Smooth muscle cell (in vitro differentiated cells): ENCODE data around the gene CXXC1. TPM values are rescaled to one million over a fixed set of nuclear protein-coding genes. Genes with fewer than 3 reads are reported as not detected.

Source experiments
- DNase-seq: peaks from one replicate; lab custom pipeline; 2025; ENCODE audit not compliant: unreplicated experiment; lab: John Stamatoyannopoulos, UW
- H2AFZ ChIP-seq: fragments of 200-600 bp; sonication (generic); 2 replicates; pipeline ENCODE4 v1.6.0; 2016; ENCODE audit warnings: antibody characterized with exemption, low read depth, mild to moderate bottlenecking
- H3F3A ChIP-seq: fragments of 200-600 bp; sonication (generic); 2 replicates; pipeline ENCODE4 v1.6.0; 2017; ENCODE audit warnings: antibody characterized with exemption, low read depth
- H3K27ac ChIP-seq: fragments of 200-600 bp; sonication (generic); 2 replicates; pipeline ENCODE4 v1.5.1; 2016; ENCODE audit warnings: low read depth, mild to moderate bottlenecking
- H3K27me3 ChIP-seq: fragments of 200-600 bp; sonication (generic); 2 replicates; pipeline ENCODE4 v1.6.1; 2016; ENCODE audit warnings: low read depth, mild to moderate bottlenecking
- H3K36me3 ChIP-seq: fragments of 200-600 bp; sonication (generic); 2 replicates; pipeline ENCODE4 v1.5.1; 2016; ENCODE audit warnings: low read depth
- H3K4me1 ChIP-seq: fragments of 200-600 bp; sonication (generic); 2 replicates; pipeline ENCODE4 v1.5.1; 2016; ENCODE audit warnings: low read depth
- H3K4me2 ChIP-seq: fragments of 200-600 bp; sonication (generic); 2 replicates; pipeline ENCODE4 v1.6.0; 2016; ENCODE audit warnings: mild to moderate bottlenecking
- H3K4me3 ChIP-seq: fragments of 200-600 bp; sonication (generic); 2 replicates; pipeline ENCODE4 v1.5.1; 2016; ENCODE audit warnings: mild to moderate bottlenecking
- H3K79me2 ChIP-seq: fragments of 200-600 bp; sonication (generic); 2 replicates; pipeline ENCODE4 v1.6.0; 2016; ENCODE audit warnings: low read depth, mild to moderate bottlenecking
- H3K9ac ChIP-seq: fragments of 200-600 bp; sonication (generic); 2 replicates; pipeline ENCODE4 v1.6.0; 2016; ENCODE audit warnings: low read depth
- H3K9me3 ChIP-seq: fragments of 200-600 bp; sonication (generic); replicated peaks from 2 replicates; pipeline ENCODE4 v1.5.1; 2016; ENCODE audit warnings: low read depth
- H4K20me1 ChIP-seq: fragments of 200-600 bp; sonication (generic); 2 replicates; pipeline ENCODE4 v1.6.0; 2016; ENCODE audit warnings: low read depth
- whole genome bisulfite sequencing: methylation state at CpG from one replicate; pipeline ENCODE4 v1.1.7; 2016; ENCODE audit warnings: low lambda C conversion rate; 5-methylcytosine and 5-hydroxymethylcytosine counted together
- polyA plus RNA-seq: library from polyadenylated mRNA; unstranded; fragments of >200 nt; fragmentation: Nextera tagmentation; extraction: Ambion mirVana; gene quantifications from 2 replicates; pipeline ENCODE4 v1.2.1, GENCODE V29; 2016
- small RNA-seq: library from RNA; depleted of rRNA; stranded (forward); fragments of <200 nt; gene quantifications from one replicate; pipeline ENCODE3, GENCODE V24; 2014
- total RNA-seq: library from RNA; depleted of rRNA; stranded (reverse); fragments of >200 nt; gene quantifications from 2 replicates; pipeline ENCODE4 v1.2.3, GENCODE V29; 2014
- TF ChIP-seq, protein P1 (sequence below): fragments of 200-600 bp; sonication (generic); IDR thresholded peaks from 2 replicates; pipeline ENCODE4 v1.5.1; 2017; ENCODE audit warnings: borderline replicate concordance, mild to moderate bottlenecking, antibody characterized with exemption; ENCODE audit not compliant: insufficient read depth, poor library complexity, severe bottlenecking

CXXC1 gene
- total and polyA plus RNA-seq, 2 experiments from 2014 or later: 15.4 to 39.6 TPM

DNA sequence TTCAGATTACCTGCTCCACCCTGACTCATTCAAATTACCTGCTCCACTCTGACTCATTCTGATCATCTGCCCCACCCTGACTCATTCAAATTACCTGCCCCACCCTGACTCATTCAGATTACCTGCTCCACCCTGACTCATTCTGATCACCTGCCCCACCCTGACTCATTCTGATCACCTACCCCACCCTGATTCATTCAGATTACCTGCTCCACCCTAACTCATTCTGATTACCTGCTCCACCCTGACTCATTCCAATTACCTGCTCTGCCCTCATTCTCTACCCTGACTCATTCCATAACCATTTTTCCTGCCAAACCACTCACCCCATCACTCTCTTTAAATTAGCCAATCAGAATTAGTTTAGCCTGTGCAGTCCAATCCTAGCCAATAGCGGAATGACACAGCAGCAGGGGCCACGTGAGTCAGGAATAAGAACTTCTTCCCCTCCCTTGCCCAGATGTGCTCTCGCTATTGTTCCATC, 47.4 kb downstream of the CXXC1 start:
- Histone ChIP-seq H3K4me1 (no peaks in the 10 kb centered on the region), H3K4me3 (no peak overlapping the region), H3K27me3 (no peaks in the 10 kb centered on the region), H3K9me3 (no peaks in the 10 kb centered on the region), H3K27ac (peak overlapping the region; percentile 63), H2AFZ (no peak overlapping the region), H3K9ac (no peak overlapping the region), H3K79me2 (no peaks in the 10 kb centered on the region), H3K36me3 (no peaks in the 10 kb centered on the region), H4K20me1 (no peaks in the 10 kb centered on the region), H3F3A (no peaks in the 10 kb centered on the region), H3K4me2 (no peak overlapping the region)
- DNase-seq: no peak
- 97% methylated on average over 3 of the region's 3 CpGs for WGBS
- TF ChIP-seq, protein P1, sequence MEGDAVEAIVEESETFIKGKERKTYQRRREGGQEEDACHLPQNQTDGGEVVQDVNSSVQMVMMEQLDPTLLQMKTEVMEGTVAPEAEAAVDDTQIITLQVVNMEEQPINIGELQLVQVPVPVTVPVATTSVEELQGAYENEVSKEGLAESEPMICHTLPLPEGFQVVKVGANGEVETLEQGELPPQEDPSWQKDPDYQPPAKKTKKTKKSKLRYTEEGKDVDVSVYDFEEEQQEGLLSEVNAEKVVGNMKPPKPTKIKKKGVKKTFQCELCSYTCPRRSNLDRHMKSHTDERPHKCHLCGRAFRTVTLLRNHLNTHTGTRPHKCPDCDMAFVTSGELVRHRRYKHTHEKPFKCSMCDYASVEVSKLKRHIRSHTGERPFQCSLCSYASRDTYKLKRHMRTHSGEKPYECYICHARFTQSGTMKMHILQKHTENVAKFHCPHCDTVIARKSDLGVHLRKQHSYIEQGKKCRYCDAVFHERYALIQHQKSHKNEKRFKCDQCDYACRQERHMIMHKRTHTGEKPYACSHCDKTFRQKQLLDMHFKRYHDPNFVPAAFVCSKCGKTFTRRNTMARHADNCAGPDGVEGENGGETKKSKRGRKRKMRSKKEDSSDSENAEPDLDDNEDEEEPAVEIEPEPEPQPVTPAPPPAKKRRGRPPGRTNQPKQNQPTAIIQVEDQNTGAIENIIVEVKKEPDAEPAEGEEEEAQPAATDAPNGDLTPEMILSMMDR: no peak

DNA sequence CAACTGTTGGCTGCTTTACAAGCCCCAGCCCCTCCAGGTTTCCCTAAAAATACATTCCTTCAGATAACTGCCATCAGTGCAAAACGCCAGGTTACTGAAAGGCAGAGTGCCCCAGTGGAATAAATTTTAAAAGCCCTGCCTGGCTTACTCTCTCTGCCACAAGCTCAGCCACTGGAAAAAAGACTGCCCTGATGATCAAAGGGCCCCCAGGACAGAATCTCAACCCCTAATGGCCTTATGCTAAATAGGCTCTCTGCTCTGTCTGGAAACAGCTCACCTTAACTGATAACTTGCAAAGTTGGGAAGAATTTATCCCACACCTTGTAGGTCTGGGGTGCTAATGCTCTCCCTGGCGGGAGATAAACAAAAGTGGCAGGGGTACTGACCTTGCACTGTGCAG, 55.1 kb downstream of the CXXC1 start:
- H3F3A ChIP-seq: no peaks in the 10 kb centered on the region
- no peak overlapping the region for H3K27ac ChIP-seq
- H3K4me3 ChIP-seq: no peak overlapping the region
- TF ChIP-seq, protein P1: no peak
- 26% methylated on average over 2 of the region's 2 CpGs for WGBS
- no peak for DNase-seq
- H3K36me3 ChIP-seq: no peaks in the 10 kb centered on the region
- no peak overlapping the region for H3K9ac ChIP-seq
- no peaks in the 10 kb centered on the region for H3K79me2 ChIP-seq
- no peaks in the 10 kb centered on the region for H4K20me1 ChIP-seq
- H3K9me3 ChIP-seq: no peaks in the 10 kb centered on the region
- H3K4me1 ChIP-seq: no peaks in the 10 kb centered on the region
- H3K4me2 ChIP-seq: no peak overlapping the region
- H3K27me3 ChIP-seq: no peaks in the 10 kb centered on the region
- no peak overlapping the region for H2AFZ ChIP-seq

Small RNA genes lying within 50 kb of the gene (small RNA-seq; reads per million reads assigned to genes)
- not detected for gene RNA5SP458

Other genes starting within 250 kb of the CXXC1 start
- 11.2 and 25.3 TPM in 2 replicates for gene MYO5B, start 92.5 kb downstream of the CXXC1 start, total RNA-seq
- 1.7 and 8.2 TPM in 2 replicates for gene MYO5B, start 92.5 kb downstream of the CXXC1 start, polyA plus RNA-seq
- 0.36 and 0.99 TPM in 2 replicates for gene CFAP53, start 21.2 kb downstream of the CXXC1 start, total RNA-seq
- 0.41 and 1.1 TPM in 2 replicates for gene CFAP53, start 21.2 kb downstream of the CXXC1 start, polyA plus RNA-seq
- 40.3 and 61.3 TPM in 2 replicates for gene MBD1, start 6.2 kb downstream of the CXXC1 start, total RNA-seq
- 49.8 and 53.1 TPM in 2 replicates for gene MBD1, start 6.2 kb downstream of the CXXC1 start, polyA plus RNA-seq
- 7.8 and 8.4 TPM in 2 replicates for gene SKA1, start 87.4 kb upstream of the CXXC1 start, total RNA-seq
- gene SKA1, start 87.4 kb upstream of the CXXC1 start, polyA plus RNA-seq: 4.9 and 5.8 TPM in 2 replicates